ENCODE measurements around the gene PET100.

PET100 gene

DNA sequence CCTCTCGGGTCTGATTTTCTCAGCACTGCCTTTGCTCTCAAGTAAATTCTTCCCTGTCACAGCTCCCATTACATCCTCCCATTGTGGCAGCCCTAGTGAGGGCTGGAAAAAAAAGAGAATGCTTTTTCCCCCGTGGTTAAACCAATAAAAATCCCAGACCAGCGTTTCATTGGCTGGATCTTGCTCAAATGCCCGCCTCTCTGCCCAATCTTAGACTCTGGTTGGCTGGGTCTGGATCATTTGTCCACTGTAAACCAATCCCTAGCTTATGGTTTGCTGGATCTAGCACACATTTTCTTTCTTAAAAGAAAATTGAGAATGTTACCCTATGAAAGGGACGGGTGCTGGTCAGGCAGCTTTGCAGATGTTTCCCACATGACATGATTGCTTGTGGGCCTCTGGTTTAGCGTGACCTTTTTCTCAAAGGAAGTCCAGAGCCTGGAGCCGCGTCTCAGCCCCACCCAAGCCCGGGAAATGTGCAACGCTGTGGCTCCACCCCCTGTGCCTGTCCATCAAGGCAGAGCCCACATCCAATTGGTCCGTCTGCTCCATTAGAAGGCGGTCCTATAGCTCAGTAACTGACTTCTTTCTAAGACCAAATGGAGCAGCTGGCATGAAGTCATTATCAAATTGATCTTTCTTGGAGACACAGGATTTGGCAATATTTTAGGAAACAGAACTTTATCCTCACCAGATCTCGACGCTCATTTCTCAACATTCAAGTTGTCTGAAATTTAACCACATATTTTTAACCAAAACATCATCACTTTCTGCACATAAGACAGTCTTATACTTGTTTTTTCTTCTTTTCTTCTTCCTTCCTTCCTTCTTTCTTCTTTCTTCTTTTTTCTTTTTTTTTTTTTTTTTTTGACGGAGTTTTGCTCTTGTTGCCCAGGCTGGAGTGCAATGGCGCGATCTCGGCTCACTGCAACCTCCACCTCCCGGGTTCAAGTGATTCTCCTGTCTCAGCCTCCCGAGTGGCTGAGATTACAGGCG, 44.7 kb downstream of the PET100 start:
- TF ChIP-seq, protein P1, sequence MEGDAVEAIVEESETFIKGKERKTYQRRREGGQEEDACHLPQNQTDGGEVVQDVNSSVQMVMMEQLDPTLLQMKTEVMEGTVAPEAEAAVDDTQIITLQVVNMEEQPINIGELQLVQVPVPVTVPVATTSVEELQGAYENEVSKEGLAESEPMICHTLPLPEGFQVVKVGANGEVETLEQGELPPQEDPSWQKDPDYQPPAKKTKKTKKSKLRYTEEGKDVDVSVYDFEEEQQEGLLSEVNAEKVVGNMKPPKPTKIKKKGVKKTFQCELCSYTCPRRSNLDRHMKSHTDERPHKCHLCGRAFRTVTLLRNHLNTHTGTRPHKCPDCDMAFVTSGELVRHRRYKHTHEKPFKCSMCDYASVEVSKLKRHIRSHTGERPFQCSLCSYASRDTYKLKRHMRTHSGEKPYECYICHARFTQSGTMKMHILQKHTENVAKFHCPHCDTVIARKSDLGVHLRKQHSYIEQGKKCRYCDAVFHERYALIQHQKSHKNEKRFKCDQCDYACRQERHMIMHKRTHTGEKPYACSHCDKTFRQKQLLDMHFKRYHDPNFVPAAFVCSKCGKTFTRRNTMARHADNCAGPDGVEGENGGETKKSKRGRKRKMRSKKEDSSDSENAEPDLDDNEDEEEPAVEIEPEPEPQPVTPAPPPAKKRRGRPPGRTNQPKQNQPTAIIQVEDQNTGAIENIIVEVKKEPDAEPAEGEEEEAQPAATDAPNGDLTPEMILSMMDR (IDR thresholded peaks at IDR 0.05), result no peak
- H3K36me3 ChIP-seq, result no peaks in the 10 kb centered on the region
- no peak overlapping the region for H3K4me3 ChIP-seq
- no peaks in the 10 kb centered on the region for H3K9me3 ChIP-seq
- peaks cover 0 to 6% (median 0%) of the 10 kb centered on the region in 4 donors for H3K4me1 ChIP-seq
- peaks cover 0 to 67% of the 10 kb centered on the region in 2 donors for H3K27me3 ChIP-seq
- peak; percentile 68 to 73 for DNase-seq
- no peak overlapping the region for H3K27ac ChIP-seq
- intact Hi-C loops (cut with DNase I; ENCODE audit: low total_unique reads), result loop anchor here (10.0 kb wide), 1 partner anchor 320 kb away; no protein-coding TSS in a partner anchor

DNA sequence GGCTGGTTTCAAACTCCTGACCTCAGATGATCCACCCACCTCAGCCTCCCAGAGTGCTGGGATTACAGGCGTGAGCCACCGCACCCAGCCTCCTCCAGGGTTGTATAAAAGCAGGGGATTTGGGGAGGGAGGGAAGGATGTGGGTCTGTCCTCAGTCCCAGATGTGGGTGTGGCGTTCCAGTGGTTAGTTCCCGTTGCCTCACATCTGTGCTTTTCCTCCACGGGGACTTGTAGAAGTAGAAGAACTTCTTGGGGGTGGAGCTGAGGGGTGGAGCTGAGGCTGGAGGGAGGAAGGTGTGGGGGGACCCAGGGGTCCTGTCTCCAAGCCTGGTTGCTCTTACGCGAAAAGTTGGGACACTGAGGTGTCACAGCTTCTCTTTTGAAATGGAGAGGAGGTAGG, 46.8 kb downstream of the PET100 start:
- no peak overlapping the region for H3K4me3 ChIP-seq
- intact Hi-C loops (cut with DNase I; ENCODE audit: low total_unique reads), result loop anchor here (10.0 kb wide), 1 partner anchor 322 kb away; no protein-coding TSS in a partner anchor
- H3K4me1 ChIP-seq, result peaks cover 0 to 6% (median 4%) of the 10 kb centered on the region in 4 donors
- H3K27ac ChIP-seq, result no peak overlapping the region
- no peaks in the 10 kb centered on the region for H3K36me3 ChIP-seq
- TF ChIP-seq, protein P1 (IDR thresholded peaks at IDR 0.05), result no peak
- H3K27me3 ChIP-seq, result peaks cover 0 to 58% of the 10 kb centered on the region in 2 donors
- H3K9me3 ChIP-seq, result no peaks in the 10 kb centered on the region
- peak in 1 of 2 donors; percentile 44 for DNase-seq

DNA sequence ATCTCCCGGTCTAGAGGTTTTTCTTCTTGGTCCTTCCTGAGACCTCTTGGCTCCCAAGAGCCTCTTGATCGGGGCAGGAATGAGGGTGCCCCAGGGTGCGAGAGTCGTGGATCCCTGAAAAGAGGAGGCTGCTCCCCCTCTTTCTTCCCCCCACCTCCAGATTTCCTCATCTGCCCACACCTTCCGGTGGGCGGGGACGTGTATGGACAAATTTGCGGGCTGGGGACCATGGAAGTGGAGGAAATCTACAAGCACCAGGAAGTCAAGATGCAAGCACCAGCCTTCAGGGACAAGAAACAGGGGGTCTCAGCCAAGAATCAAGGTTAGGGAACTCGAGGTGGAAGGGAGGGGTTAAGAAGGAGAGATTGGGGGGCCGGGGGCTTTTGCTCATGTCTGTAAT, 47.3 kb downstream of the PET100 start, which contains the start of gene MCEMP1:
Gene MCEMP1 (plus strand): TSS at position 237 of the 400 bp plus-strand sequence. CDS start 31 bp downstream, at position 268.
- Histone ChIP-seq H3K4me3 (no peak within 1 kb of the TSS), H3K4me1 (peaks cover 0 to 11% (median 6%) of the 10 kb centered on the region in 4 donors), H3K27me3 (peaks cover 0 to 54% of the 10 kb centered on the region in 2 donors), H3K9me3 (no peaks in the 10 kb centered on the region), H3K27ac (no peak within 1 kb of the TSS), H3K36me3 (no peaks in the 10 kb centered on the region)
- DNase-seq, result no peak
- intact Hi-C loops (cut with DNase I; ENCODE audit: low total_unique reads), result loop anchor here (10.0 kb wide), 1 partner anchor 322 kb away; no protein-coding TSS in a partner anchor
- TF ChIP-seq, protein P1 (IDR thresholded peaks at IDR 0.05), result no peak

DNA sequence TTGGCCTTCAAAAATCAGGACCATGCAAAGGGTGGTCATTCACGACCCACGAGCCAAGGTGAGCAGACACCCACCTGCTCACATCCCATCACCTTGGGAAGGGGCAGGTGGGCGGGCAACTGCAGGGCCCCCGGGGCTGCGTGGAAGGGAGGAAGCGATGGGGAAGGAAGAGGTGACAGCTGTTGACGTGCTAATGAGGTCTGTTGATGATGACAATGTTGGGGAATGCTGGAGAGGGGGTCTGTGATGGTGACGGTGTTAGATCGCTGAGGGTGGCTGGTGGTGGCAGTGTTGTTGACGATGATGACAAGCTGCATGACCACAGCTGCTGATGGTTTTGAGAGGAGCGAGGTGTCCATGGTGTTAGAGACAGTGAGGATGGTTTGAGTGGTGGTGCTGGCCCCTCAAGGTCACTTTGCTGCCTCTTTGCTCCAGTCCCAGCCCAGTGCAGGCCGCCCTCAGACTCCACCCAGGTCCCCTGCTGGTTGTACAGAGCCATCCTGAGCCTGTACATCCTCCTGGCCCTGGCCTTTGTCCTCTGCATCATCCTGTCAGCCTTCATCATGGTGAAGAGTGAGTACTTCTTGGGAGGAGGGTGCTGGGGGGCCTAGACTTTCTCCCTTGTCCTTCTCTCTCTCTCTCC, 48.2 kb downstream of the PET100 start:
- Histone ChIP-seq H3K27ac (no peak overlapping the region), H3K4me1 (peaks cover 0 to 20% (median 11%) of the 10 kb centered on the region in 4 donors), H3K27me3 (peaks cover 0 to 44% of the 10 kb centered on the region in 2 donors), H3K4me3 (no peak overlapping the region), H3K36me3 (peaks cover 0 to 8% (median 7%) of the 10 kb centered on the region in 3 donors), H3K9me3 (no peaks in the 10 kb centered on the region)
- DNase-seq, result no peak
- TF ChIP-seq, protein P1 (IDR thresholded peaks at IDR 0.05), result no peak
- intact Hi-C loops (cut with DNase I; ENCODE audit: low total_unique reads), result loop anchor here (10.0 kb wide), 1 partner anchor 323 kb away; no protein-coding TSS in a partner anchor

DNA sequence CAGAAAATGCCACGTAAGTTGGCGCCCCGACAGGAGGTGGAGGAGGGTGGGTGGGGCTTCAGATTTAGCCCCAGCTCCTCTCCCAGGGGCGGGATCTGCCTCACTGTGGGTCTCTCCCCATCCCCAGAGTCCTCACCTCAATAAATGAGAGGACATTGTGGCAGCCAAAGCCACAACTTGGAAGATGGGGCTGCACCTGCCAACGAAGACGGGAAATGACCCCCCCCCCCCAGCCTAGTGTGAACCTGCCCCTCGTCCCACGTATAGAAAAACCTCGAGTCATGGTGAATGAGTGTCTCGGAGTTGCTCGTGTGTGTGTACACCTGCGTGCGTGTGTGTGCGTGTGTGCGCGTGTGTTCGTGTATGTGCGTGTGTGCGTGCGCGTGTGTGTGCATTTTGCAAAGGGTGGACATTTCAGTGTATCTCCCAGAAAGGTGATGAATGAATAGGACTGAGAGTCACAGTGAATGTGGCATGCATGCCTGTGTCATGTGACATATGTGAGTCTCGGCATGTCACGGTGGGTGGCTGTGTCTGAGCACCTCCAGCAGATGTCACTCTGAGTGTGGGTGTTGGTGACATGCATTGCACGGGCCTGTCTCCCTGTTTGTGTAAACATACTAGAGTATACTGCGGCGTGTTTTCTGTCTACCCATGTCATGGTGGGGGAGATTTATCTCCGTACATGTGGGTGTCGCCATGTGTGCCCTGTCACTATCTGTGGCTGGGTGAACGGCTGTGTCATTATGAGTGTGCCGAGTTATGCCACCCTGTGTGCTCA, 49.6 kb downstream of the PET100 start:
- intact Hi-C loops (cut with DNase I; ENCODE audit: low total_unique reads), result loop anchor here (10.0 kb wide), 1 partner anchor 324 kb away; no protein-coding TSS in a partner anchor
- peaks cover 8 to 21% (median 21%) of the 10 kb centered on the region in 3 donors for H3K36me3 ChIP-seq
- no peak overlapping the region for H3K4me3 ChIP-seq
- DNase-seq, result no peak
- H3K27me3 ChIP-seq, result peaks cover 0 to 41% of the 10 kb centered on the region in 2 donors
- H3K27ac ChIP-seq, result no peak overlapping the region
- H3K4me1 ChIP-seq, result peaks cover 0 to 20% (median 11%) of the 10 kb centered on the region in 4 donors
- no peaks in the 10 kb centered on the region for H3K9me3 ChIP-seq
- TF ChIP-seq, protein P1 (IDR thresholded peaks at IDR 0.05), result no peak

Measured in tibial artery (tissue), 4 donors.